CD4-positive, alpha-beta T cell treated with Interleukin-15 for 1 hour (primary cell): ENCODE results near the gene PXDC1.
"Not testable (repeated sequence)": the region's sequence is repeated elsewhere in the genome, so short reads cannot be mapped to it uniquely, and the experiment has no call there.

Source experiments
- DNase-seq: peaks from one replicate; pipeline ENCODE4 v3.0.0-alpha.2; 2020

PXDC1 gene

GRCh38 chr6:3782876-3783832 is 31.6 kb upstream of the PXDC1 start:
- DNase-seq: no peak

GRCh38 chr6:3781504-3781903 is 30.0 kb upstream of the PXDC1 start:
- DNase-seq: no peak

DNA sequence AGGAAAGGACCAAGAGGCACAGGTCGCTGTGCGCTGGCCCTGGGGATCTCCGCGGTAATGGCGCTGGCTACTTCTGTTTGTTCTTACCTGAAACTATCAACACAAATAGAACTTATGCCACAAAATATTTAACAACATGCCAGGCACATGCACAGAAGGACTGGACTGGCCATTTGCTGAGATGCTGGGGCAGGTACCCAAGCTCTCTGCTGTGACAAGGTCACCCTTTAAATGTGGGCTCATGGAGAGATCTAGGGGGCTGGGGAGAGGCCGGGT is 28.0 kb upstream of the PXDC1 start:
- DNase-seq: no peak

GRCh38 chr6:3778701-3779573 is 27.4 kb upstream of the PXDC1 start:
- DNase-seq: no peak

DNA sequence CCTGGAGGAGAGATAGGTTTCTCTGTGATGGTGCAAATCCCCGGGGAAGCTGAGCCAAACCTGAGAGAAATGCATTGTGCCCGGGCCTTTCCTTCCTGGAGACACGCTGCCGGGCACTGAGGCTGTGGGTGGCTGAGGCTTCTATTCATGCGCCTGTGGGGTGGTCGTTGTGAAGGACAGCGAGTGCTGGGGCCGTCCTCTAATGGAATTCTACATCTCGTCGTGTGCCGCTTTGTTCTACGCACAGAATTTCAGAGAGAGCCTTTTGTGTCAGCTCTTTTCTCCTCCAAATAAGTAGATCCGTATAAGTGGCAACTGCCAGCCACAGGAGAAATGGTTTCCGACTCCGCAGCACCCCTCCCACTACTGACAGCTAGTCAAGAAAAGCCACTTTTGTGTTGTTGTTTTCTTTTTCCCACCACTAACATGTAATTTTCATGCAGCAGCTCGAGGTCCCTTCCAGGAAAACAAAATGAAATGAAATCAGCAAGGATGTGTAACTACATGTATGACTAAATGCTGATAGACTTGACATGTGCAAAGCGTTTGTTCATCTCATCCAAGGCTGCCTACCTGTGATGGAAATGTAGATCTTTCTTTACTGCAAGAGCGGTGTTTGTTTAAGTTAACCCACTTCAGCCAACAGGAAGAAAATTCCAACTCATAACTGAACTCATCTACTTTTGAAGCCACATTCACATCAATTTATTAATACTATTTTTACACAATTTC is 26.4 kb upstream of the PXDC1 start:
- no peak for DNase-seq

DNA sequence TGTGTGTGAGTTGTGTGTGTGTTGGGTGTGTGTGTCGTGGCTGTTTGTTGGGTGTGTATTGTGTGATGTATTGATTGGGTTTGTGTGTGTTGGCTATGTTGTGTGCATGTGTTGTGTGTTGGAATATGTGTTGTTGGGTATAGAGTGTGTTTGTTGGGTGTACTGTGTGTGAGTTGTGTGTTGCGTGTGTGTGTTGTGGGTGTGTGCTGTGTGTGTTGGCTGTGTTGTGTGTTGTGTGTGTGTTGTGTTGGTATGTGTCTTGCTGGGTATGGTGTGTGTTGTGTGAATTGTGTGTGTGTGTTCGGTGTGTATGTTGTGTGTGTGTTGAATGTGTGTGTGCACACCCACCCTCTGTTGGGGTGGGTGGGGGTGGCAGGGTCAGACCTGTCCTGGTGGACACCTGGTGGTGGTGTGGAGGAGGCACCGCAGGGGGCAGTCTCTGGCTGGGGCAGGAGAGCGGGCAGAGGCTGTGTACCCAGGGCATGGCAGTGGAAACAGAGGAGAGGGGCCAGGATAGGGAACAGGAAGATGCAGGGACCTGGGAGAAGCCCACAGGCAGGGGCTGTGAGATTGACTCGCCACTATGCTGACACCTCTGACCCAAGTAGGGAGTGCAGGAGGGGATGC is 25.5 kb upstream of the PXDC1 start:
- DNase-seq: no peak

DNA sequence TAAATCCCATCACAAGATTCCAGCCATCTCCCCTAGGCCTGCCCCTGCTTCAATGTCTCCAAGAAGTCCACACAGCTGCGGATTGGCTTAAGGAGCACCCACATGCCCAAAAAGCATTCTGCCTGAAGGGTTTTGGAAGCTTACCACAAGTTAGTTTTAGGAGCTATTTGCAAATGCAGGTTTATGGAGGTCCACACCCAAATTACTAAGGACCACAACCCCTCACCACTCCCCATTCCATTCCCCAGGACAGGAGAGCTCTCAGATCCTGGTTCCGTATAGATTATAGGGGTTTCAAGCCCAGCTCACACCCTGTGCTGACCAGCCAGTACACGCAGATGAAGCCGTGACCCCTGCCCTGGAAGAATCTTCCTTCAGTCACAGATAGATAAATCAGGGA is 24.3 kb upstream of the PXDC1 start:
- DNase-seq: no peak

DNA sequence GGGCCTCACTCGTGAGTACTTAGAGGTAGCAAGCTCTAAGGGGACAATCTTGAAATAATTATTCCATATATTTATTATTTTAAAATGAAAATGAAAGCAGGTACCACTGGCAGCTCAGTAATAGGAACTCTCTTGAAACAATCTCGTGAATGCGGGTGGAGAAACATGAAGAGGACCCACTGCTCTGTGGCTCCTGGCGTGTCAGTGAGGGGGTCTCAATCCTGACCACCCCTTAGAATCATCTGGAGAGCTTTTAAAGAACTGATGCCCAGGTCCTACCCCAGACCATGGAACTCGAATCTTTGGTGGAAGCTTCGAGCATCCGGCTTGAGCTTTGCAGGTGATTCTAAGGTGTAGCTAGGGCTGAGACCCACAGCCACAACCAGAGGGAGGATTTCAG is 23.9 kb upstream of the PXDC1 start:
- no peak for DNase-seq

DNA sequence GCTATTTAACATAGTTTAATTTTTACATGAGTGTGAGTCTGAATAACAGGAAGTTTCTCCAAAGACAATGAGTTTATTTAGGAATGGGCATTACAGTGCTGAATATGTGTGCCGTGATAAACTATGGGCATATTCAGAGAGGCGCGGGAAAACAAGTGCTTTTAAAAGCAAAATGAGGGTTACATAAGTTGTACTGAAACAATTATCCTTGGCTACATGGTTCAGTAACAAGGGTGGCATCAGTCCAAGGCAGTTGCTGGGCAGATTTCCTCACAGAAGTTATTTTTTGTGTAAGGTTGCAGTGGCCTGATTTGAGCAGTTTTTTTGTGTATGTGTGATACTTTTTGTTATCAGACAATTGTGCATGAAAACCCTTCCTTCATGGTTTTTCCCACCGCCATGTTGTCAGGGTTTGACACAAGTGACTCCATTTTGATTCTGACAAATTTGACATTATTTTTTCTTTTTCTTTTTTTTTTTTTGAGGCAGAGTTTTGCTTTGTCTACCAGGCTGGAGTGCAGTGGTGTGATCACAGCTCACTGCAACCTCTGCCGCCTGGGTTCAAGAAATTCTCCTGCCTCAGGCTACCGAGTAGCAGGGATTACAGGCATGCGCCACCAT is 22.3 kb upstream of the PXDC1 start:
- DNase-seq: no peak

DNA sequence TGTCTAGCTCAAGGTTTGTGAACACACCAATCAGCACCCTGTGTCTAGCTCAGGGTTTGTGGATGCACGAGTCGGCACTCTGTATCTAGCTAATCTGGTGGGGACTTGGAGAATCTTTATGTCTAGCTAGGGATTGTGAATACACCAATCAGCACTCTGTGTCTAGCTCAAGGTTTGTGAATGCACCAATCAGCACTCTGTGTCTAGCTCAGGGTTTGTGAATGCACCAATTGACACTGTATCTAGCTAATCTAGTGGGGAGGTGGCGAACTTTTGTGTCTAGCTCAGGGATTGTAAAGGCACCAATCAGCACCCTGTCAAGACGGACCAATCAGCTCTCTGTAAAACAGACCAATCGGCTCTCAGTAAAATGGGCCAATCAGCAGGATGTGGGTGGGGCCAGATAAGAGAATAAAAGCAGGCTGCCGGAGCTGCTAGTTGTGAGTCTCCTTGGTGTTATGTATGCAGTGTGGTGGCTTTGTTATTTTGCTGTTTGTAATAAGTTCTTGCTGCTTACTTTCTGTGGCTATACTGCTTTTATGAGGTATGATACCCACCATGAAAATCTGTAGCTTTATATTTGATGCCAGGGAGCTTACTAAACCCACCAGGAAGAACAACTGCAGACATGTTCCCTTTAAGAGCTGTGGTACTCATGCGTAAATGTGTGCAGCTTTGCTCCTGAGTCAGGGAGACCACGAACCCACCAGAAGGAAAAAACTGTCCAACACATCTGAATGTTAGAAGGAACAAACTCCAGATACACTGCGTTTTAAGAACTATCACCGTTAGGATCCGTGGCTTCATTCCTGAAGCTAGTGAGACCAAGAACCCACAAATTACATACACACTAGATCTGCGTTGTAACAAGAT is 20.9 kb upstream of the PXDC1 start:
- not testable (repeated sequence) for DNase-seq

DNA sequence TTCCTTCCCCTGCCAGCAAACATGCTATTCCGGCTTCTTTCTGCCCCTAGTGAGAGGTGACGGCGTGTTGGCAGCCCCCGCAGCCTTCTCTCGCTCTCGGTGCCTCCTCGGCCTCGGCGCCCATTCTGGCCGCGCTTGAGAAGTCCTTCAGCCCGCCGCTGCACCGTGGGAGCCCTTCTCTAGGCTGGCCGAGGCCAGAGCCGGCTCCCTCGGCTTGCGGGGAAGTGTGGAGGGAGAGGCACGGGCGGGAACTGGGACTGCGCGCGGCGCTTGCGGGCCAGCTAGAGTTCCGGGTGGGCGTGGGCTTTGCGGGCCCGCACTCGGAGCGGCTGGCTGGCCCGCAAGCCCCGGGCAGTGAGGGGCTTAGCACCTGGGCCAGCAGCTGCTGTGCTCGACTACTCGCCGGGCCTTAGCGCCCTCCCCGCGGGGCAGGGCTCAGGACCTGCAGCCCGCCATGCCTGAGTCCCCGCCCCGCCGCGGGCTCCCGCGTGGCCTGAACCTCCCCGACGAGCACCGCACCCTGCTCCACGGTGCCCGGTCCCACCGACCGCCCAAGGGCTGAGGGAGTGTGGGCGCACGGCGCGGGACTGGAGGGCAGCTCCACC is 20.0 kb upstream of the PXDC1 start:
- no peak for DNase-seq

DNA sequence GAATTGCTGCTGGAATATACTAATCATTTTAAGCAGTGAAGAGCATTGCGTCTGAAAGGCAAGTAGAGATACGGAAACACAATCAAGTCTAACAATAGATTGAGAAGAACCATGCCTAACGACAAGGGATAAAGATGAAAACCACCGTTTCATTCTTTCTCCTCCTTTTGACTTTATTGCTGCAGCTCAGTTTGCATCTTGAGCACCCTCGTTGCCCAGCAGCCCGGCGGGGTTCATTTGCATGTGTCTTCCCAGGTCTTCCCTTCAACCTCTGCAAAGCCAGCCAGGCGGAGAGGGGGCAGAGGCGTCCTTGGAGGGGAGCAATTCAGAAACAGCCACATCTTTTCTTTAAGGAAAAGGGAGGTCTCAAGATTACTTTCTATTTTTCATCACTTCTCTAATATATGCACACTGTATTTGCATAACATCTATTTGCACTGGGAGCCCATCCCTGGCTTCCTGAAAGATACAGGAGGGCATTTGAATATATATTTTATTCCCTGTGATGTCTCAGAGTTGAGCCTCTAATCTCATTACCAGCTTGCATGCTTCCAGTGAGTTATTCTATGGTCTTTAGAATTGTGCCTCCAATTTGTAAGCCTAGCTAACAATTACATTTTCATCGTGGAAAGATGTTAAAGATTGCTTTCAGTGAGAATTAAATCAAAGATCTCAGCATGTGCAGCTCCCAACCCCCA is 18.7 kb upstream of the PXDC1 start:
- no peak for DNase-seq

DNA sequence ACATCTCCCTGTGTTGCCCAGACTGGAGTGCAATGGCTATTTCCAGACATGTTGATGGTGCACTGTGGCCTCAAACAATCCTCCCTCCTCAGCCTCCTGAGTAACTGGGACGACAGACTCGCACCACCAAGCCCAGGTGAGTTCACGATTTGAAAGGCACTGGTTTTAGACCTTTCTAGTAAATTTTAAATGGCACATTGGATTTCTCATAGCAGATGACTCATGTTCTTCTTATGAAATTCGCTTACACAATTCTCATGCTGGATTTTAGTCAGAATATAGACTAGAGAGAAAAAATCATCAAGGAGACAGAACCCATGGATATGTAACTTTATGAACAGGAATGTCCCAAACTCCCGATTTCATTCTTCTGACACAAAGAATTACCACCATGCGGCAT is 18.1 kb upstream of the PXDC1 start:
- no peak for DNase-seq

DNA sequence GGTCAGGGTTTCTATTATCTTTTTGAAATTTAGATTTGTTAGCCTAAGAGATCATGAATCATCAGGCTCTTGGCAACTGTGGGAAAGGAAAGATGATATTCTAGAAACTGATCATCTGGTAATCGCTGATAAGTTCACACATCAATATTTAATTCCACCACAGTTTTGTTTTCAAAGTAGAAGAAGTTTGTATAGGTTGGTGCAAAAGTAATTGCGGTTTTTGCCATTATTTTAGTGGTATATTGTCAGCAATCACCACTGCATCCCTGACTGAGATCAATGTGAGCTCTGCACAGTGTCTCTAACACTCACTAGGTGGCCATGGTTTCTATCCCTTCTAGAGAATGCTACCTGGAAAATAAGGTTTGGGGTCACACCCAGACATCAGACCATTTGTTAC is 17.0 kb upstream of the PXDC1 start:
- DNase-seq: no peak

GRCh38 chr6:3767483-3767882 is 16.0 kb upstream of the PXDC1 start:
- not testable (repeated sequence) for DNase-seq

GRCh38 chr6:3766214-3766613 is 14.7 kb upstream of the PXDC1 start:
- no peak for DNase-seq

DNA sequence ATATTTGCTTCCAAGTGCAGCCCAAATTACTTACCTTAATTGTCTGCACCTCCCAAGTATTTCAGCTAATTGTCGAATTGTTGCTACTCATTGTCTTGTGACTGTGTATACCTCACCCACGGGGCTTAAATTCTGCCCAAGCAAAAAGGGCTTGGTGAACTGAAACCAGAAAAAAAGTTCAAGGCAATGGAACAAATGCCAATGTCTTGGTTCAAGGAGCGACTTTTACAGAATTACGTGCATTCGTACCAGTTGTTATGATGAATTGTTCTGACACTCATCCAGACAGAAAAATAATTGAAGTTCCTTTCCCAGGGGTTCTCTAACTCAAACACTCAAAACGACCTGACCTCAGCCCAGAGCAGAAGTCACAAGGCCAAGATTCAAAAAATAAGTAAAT is 13.9 kb upstream of the PXDC1 start:
- no peak for DNase-seq

DNA sequence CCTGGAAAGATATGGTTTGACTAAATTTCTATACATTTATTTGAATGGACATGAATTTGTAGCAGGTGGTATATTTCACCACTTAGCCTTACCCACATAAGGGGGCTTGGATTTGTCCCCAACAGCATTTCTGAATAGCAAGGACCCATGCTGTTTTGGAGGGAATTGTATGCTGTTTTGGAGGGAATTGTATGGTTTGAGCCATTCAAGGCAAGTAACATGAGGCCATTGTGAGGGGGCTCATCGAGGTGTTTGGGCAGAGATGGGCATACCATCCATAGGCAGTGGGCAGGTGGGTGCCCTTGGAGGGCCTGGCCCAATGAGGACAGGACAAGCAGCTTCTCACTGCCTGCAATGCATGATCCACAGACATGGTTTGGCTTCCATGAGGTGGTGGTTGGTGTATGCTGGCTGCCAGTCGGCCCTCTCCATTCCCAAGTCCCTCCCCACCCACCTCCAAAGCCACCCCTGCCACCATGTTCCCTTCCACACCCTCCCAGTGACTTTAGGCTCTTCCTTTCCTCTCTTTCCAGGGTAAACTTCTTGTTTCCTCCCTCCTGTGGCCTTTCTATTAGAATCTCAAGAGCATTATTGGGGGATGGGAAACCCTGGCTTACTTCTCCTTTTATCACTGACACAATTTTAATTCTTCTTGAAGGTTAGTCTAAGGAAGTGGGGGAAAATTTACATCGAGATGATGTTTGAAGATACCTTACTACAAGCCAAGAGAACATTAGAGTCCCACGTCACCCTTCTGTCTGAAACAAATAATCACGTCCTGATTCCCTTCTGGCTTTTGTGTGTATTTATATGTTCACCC is 13.2 kb upstream of the PXDC1 start:
- DNase-seq: no peak

DNA sequence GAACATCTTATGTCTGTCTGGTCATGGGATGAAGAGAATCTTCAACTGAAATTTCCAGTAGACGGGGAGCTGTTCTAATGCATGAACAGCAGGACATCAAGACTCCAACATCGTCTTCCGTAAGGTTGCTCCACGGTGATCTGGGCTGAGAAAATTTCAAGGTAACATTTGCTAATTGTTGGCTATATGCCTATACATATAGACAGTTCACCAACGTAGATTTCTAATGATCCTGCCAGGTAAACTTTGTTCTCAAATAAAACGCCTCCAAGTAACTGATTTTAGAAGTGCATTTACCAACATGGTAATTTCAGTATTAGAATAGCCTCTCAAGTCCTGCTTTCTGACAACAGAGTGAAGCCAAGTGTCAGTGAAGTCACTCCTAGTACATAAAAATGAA is 11.3 kb upstream of the PXDC1 start:
- DNase-seq: no peak

- no peak for DNase-seq
These were observed 10.8 kb upstream of the PXDC1 start for GRCh38 chr6:3762359-3762758.
